ENCODE measurements around the gene CD37.
"Not testable (repeated sequence)": the region's sequence is repeated elsewhere in the genome, so short reads cannot be mapped to it uniquely, and the experiment has no call there.

Gene CD37

DNA sequence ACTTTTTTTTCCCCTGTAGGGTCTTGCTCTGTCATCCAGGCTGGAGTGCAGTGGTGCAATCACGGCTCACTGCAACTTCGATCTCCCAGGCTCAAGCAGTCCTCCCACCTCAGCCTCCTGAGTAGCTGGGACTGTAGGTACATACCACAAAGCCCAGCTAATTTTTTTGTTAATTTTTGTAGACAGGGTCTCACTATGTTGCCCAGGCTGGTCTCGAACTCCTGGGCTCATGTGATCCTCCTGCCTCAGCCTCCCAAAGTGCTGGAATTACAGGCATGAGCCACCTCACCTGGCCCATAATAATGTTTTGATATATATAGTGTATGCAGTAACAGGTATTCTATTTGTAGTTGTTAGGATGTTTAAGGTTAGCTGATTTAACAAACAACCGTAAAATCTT, 4.0 kb upstream of the CD37 start:
- DNase-seq, result not testable (repeated sequence)

DNA sequence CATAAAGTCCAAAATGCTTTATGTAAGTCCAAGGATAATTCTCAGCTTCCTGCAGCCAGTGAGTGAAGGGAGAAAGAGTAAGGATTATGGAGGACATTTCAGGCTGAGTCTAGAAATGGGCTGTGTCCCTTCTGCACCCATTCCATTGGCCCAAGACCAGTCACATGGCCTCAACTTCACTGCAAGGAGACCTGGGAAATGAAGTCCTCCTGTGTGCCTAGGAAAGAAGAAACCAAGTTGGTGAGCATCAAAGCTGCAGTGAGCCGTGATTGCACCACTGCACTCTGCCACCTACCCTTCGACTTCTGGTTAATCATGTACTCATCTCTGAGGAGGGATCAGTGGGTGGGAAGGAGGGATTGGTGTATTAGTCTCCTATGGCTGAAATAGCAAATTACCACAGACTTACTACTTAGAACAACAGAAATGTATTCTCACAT, 3.6 kb upstream of the CD37 start:
- peak in 1 of 2 experiments; percentile 37 for DNase-seq

DNA sequence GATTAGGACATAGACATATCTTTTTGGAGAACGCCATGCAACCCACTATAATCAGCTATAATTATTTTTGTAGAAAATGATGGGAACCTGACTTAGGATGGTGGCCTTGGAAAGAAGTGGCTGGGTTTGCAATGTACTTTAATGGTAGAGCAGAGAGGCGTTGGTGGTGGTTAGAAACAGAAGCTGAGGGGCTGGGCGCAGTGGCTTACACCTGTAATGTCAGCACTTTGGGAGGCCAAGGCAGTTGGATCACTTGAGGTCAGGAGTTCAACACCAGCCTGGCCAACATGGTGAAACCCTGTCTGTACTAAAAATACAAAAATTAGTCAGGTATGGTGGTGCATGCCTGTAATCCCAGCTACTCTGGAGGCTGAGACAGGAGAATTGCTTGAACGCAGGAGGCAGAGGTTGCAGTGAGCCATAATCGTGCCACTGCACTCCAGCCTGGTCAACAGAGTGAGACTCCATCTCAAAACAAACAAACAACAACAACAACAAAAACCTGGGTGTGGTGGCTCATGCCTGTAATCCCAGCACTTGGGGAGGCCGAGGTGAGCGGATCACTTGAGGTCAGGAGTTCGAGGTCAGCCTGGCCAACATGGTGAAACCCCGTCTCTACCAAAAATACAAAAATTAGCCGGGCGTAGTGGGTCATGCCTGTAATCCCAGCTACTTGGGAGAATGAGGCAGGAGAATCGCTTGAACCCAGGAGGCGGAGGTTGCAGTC, 2.4 kb upstream of the CD37 start:
- not testable (repeated sequence) for DNase-seq

DNA sequence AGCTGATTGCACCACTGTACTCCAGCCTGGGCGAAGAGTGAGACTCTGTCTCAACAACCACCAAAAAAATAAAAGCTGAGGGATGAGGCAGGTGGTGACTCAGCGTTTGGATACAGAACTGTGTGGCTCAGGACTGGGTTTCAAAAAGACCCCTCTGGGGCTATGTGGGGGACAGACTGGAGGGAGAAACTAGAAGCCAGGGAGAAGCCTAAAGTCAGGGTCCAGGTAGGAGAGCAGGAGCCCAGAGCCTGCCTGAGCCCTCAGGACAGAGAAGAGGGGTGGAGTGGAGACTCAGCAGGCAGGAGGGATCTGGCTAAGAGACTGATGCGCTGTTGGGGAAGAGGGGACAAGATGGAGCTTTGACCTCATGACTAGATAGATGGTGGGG, 1.8 kb upstream of the CD37 start:
- DNase-seq, result no peak

DNA sequence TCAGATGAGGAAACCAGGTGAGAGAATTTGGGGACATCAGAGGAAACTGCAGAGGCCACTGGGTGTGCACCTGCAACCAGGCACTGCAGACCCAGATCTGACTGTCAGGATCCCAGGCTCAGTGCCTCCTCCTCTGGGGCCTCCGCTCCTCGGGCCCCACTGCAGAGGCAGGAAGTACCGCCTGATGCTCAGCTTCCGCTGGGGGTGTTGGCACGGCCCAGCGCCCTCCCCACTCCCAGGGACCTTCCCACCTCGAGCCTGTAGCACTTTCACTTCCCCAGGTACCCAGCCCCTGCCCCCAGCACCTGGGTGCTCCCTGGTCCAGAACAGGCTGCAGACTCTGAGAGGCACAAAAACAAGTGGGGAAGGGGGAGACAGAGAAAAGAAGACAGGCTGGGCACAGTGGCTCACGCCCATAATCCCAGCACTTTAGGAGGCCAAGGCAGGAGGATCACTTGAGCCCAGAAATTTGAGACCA, 1.4 kb upstream of the CD37 start:
- DNase-seq, result no peak

DNA sequence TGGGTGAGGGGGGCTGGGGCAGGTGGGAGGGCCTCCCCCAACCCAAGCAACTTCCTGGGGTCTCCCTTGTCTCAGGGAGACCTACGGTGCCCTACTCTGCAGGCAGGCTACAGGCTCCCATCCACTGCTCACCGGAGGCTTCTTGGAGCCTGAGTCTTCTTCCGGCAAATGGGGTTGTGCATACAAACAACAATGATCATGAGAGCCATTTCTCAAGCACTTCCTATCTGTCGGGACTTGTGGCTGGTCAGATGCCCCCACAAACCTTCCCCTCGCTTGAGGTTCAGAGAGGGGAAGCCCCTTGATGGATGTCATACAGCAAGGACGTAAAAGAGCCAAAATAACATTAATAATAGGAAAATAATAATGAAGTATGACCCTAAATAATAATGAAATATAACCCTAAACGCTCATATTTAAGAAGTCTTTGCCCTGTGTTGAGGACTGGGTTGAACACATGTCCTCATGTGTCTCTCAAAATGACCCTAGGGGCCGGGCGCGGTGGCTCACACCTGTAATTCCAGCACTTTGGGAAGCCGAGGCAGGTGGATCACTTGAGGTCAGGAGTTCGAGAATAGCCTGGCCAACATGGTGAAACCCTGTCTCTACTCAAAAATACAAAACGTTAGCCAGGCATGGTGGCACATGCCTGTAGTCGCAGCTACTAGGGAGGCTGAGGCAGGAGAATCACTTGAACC, 727 bp downstream of the CD37 start:
- no peak for DNase-seq

DNA sequence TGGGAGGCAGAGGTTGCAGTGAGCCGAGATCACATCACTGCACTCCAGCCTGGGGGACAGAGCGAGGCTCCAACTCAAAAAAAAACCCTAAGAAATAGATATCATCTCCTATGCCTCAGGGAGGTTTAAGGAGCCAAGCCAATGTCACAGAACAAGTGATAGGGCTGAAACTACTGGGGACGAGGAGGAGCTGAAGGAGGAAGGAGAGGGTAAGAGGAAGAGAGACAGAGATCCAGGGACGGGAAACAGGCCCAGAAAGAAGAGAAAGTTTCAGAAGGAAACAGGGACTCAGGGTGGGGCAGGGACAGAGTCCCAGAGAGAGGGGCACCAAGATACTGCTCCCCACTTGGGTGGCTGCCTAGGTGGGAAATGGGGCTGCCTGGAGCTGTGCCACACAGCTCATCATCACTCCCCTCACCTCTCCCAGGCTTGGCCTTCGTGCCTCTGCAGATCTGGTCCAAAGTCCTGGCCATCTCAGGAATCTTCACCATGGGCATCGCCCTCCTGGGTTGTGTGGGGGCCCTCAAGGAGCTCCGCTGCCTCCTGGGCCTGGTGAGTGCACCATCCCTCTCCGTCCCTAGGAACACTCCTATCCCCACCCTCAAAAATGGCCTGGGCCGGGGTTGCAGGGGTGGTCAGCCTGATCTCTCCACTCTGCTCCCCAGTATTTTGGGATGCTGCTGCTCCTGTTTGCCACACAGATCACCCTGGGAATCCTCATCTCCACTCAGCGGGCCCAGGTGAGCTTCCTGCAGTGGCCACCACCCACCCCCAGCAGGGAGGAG, 1.5 kb downstream of the CD37 start:
- no peak for DNase-seq

DNA sequence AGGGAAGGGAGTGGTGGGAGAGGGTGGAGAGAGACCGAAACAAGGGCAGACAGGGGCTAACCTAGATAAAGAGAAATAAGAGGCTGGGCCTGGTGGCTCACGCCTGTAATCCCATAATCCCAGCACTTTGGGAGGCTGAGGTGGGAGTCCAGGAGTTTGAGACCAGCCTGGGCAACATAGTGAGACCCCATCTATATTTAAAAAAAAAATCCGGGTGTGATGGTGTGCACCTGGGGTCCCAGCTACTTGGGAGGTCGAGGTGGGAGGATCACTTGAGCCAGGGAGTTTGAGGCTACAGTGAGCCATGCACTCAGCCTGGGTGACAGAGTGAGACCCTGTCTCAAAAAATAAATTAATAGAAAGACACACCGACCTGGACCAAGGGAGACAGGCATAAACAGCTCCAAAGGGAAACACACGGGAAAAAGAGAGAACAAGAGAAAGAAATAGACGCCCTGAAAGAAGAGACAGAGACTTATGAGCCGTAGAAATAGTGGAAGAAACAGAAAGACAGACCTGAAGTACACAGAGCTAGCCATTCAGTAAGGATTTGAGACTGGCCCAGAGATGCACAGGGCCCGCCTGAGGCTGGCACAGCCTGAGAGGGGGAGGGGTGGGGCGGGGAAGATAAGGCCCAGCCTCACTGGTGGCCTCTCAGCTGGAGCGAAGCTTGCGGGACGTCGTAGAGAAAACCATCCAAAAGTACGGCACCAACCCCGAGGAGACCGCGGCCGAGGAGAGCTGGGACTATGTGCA, 2.2 kb downstream of the CD37 start:
- no peak for DNase-seq

DNA sequence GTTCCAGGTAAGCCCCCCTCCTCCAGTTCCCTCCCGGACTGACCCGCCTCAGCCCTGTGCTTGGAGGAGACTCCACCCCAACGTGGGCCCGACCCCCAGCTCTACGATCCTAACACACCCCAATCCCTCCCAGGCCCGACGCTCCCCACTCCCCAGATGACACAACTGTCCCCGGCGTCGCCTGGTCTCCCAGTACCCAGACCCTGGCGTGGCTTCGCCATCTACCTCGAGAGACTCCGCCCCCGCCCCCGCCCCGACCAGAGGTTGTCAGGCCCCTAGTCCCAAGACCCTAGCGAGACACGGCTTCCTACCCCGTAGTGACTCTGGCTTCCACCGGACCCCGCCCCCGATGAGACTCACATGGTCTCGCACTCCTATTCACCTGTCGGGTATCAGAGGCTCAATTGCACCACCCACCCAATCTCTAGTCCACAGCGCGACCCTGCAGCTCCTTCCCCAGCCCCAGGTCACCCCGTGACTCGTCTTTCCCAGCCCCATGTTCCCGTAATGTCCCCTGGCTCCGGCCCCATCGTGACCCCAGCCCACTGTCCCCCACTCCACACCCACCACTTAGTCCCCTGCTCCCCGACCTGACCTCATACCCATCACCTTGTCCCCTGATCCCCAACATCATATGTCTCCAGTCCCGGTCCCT, 2.9 kb downstream of the CD37 start:
- no peak for DNase-seq

DNA sequence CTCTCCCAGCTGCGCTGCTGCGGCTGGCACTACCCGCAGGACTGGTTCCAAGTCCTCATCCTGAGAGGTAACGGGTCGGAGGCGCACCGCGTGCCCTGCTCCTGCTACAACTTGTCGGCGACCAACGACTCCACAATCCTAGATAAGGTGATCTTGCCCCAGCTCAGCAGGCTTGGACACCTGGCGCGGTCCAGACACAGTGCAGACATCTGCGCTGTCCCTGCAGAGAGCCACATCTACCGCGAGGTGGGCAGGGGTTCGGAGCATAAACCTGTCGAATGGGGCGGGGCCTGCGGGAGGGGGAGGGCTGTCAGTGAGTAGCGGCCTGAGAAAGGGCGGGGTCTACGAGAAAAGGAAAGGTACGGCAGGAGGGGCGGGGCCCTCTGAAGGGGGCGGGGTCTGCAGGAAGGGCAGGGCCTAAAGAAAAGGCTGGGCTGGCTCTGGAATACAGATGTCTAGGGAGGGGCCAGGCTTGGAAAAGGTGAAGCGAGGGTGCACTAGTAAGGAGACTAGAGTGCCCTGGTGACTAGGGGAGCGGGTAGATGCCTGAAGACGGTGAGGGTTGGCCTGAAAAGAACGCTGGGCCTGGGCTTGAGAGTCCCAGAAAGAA, 3.6 kb downstream of the CD37 start:
- DNase-seq, result peak in 1 of 2 experiments; percentile 29

DNA sequence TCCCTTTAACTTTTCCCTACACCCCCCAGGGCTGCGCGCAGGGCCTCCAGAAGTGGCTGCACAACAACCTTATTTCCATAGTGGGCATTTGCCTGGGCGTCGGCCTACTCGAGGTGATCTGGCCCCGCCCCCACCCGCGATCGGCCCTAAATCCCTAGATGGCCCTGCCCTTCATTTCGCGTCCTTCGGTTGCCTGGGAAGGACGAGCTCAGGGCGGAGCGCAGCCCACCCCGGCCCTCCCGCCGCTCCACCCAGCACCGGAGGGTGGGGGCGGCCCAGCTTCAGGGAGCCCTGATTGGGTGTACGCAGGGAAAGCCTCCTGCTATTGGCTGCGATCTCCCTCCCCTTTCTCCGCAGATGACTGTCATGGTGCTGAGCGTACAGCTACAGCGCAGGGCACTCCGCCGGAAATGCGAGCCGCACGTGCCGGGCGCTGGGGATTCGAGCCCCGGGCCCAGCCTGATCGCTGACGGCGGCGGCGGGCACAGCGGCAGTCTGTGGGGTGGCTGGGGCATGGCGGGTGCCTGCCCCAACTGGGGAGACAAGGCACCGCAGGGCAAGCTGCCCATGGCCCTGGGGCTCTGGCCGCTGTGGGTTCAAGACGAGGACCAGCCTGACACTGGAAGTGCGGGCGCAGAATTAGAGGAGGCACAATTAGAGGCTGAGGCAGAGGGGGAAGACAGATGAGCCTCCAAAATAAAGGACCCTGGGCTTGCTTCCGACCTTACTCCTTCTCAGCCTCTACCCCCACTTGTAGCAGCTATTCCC, 4.3 kb downstream of the CD37 start:
- peak in 1 of 2 experiments; percentile 68 for DNase-seq

DNA sequence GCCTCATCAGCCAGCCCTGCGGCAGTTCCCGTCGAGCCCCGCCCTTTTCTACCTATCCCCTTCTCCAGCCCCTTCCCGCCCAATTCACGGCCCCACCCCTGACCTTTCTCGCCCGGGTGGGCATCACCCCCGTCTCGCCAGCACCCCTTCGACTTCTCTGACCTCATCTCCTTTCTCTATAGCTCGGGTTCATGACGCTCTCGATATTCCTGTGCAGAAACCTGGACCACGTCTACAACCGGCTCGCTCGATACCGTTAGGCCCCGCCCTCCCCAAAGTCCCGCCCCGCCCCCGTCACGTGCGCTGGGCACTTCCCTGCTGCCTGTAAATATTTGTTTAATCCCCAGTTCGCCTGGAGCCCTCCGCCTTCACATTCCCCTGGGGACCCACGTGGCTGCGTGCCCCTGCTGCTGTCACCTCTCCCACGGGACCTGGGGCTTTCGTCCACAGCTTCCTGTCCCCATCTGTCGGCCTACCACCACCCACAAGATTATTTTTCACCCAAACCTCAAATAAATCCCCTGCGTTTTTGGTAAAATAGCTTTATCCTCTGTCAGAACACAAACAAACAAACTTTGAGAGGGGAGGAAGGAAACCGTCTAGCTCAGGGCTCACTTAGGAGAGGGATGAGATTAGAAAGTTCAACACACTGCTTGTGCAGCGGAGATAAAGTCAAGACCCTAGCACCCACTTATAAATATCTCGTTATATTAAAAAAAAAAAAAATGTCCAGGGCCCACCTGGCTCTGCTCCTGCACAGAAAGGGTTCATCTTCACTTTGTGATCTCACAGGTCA, 5.1 kb downstream of the CD37 start:
- peak in 1 of 2 experiments; percentile 44 for DNase-seq

DNA sequence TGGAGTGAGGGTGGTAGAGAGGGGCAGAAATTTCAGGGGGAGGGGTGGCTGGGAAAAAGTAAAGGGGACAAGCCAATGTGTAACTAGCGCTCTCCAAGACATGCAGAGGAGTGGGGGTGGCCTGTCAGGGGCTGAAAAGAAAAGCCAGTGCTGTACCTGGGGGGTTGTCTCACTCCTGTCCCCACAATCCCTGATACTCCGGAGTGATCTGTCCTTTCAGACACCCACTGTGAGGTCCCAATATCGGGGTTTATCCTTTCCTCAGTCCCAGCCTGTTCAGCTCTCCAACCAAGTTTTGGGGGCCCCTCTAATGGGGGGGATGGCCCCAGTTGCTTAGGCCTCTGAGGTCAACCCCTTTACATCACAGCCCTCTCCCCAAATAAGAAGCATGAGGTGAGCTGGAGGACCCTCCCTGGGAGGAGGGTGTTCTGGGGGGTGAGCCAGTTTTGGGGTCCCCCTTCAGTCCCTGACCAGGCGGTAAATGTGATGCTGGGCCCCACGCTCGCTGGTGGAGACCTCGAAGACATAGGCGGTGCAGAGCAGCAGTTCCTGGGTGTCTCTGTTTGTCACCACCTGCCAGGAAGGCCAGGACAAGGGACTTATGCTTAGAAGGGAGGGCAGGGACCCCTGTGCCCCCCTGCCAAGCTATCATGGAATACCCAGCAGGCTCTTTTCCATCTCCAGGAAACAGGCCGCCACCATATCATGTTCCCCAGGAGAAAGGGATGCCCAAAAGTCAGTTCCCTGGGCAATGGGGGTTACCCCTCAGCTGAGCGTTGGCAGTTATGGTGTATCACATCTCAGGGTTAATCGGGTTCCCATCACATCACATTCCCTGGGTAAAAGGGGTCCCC, 5.9 kb downstream of the CD37 start:
- no peak for DNase-seq

DNA sequence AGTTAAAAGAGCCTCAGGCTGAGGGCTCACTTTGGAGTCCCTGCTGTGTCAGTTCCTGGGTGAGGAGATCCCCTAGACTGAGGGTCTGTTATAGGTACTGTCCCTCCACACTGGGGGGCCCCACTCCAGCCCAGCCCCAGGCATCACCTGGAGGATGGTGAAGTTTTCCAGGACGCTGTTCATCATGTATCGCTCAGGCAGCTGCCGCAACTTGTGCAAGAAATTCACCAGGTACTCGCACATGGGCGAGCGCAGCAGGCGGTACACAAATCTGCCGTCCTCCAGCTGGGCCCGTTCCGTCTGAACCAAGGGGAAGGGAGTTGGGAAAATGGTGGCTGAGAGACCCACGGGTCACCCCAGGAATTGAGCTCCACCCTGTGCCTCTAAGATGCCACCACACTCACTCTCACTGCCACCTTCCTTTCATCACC, 7.1 kb downstream of the CD37 start:
- no peak for DNase-seq

DNA sequence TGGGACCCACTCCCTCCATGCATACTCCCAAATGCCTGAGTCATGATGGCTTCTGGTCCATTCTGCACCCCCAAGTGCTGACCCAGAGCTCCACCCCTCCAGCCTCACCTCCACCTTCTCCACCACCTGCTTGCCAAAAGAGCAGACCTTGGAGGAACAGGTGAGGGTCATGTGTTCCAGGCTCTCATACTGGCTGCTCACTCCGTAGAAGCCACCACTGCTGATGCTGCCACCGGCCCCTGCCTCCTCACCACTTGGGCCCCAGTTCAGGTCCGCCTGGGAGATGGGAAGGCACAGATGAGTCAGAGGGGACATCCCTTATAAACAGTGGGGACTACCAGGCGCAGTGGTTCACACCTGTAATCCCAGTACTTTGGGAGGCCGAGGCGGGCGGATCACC, 7.9 kb downstream of the CD37 start:
- no peak for DNase-seq

DNA sequence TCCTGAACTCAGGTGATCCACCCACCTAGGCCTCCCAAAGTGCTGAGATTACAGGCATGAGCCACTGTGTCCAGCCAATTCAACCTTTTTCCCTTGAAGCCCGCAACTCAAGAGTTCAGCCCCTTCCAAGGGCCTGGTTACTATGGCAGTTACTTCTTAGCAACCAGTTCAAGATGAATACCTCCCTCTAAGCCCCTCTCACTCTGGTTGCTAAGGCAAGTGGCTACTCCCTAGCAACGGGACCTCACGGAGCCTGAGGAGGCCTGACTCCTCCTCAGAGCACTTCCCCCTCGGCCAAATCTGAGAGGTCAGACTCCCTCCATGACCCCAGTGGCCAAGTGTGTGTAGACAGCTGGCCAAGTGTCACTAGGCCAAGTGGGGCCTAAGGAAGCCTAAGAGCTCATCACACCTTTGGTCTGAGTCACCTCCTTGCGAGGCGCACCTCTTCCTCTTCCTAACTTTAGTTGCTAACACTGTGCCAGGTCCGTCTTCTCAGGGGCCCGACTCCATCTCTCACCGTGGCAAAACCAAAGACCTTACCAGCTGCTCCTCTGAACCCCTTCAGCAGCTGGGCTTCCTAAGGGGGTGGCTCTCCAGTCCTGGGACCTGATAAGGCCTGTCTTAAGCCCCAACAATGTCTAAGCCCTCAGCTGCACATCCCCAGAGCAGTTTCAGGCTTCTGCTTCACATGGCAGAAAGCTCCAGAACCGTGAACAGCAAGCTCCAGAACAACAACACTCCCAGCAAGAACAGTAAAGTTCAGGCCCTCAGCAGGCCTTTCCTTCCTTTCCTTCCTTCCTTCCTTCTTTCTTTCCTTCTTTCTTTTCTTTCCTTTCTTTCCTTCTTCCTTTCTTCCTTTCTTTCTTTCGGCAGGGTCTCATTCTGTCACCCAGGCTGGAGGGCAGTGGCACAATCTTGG, 9.6 kb downstream of the CD37 start:
- DNase-seq, result no peak

DNA sequence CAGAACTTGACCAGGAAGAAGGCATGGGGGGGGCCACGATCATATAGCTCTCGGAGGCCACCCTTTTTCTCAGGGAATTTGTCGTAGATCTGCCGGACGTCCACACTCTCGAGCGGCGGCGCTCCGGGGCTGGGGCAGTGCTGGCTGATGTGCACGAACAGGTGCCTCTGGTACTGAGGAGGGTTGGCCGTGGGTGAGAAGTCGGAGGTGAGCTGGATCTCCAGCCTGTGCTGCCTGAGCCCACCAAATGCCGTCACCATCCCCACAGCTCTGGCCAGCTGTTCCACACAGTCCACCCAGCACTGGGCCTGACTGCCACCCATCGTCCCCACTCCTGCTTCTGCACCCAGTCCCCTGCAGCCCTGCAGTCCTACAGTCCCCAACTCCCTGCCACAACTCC, 12.0 kb downstream of the CD37 start:
- DNase-seq, result no peak

DNA sequence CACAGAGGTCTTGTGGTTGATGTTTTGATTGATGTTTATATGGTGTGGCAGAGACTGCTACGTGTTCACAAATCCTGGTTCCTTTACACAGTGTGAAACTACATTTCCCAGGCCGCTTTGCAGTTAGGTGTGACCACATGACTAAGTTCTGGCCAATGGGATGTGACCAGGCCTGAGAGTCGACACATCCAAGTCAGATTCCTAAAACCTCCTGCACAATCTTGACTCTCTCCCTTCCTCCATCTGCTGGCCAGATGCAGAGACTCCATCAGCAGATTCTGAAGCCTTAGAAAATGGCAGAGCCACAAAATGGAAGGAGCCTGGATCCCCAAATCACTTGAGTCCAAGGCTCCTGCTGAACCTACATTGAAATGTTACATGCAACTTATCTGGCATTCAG, 12.6 kb downstream of the CD37 start:
- peak; percentile 35 to 51 for DNase-seq
